MCF 10A (cell line): ENCODE results near the gene GATA6. TPM values are rescaled to one million over a fixed set of nuclear protein-coding genes. Genes with fewer than 3 reads are reported as not detected.

Experiments used
- BruUV-seq: library from RNA; stranded (reverse); fragments of 400-500 nt; replicated peaks from 2 replicates; lab custom pipeline; 2021; lab: Mats Ljungman, UMichigan
- CTCF ChIA-PET: fragments of 300-600 bp; sonication (Branson Sonifier 250); formaldehyde crosslinking; extraction: SDS; loops from one replicate; lab custom pipeline; 2021; ENCODE audit warnings: antibody characterized with exemption, inconsistent platforms; lab: Yijun Ruan, JAX
- POLR2A ChIA-PET: fragments of 300-600, 350-650 bp; sonication (Branson Sonifier 250); formaldehyde crosslinking; extraction: SDS; loops from one replicate; lab custom pipeline; 2020; ENCODE audit warnings: antibody characterized with exemption, inconsistent platforms; lab: Yijun Ruan, JAX
- DNase-seq: peaks from one replicate; pipeline ENCODE4 v3.0.0-alpha.2; 2018; ENCODE audit not compliant: unreplicated experiment
- H3K27ac Mint-ChIP-seq: one replicate; pipeline ENCODE4 v1.8.0; 2022; ENCODE audit warnings: mild to moderate bottlenecking, low read depth, mixed read lengths; ENCODE audit not compliant: unreplicated experiment
- H3K27me3 Mint-ChIP-seq: one replicate; pipeline ENCODE4 v1.8.0; 2022; ENCODE audit warnings: mixed read lengths; ENCODE audit not compliant: insufficient read depth, unreplicated experiment
- H3K36me3 Mint-ChIP-seq: one replicate; pipeline ENCODE4 v1.8.0; 2022; ENCODE audit warnings: mild to moderate bottlenecking, moderate library complexity, mixed read lengths; ENCODE audit not compliant: insufficient read depth, unreplicated experiment
- H3K4me1 Mint-ChIP-seq: one replicate; pipeline ENCODE4 v1.8.0; 2022; ENCODE audit warnings: mixed read lengths; ENCODE audit not compliant: insufficient read depth, unreplicated experiment
- H3K4me3 Mint-ChIP-seq: one replicate; pipeline ENCODE4 v1.8.0; 2022; ENCODE audit warnings: mild to moderate bottlenecking, moderate library complexity, mixed read lengths; ENCODE audit not compliant: unreplicated experiment
- H3K9me3 Mint-ChIP-seq: one replicate; pipeline ENCODE4 v1.8.0; 2022; ENCODE audit warnings: mixed read lengths; ENCODE audit not compliant: unreplicated experiment
- intact Hi-C: fragments of 100-400 bp; cut with micrococcal nuclease; formaldehyde crosslinking; loops from 2 replicates; pipeline ENCODE4 v1.14.1; 2022
- total RNA-seq: library from RNA; stranded (reverse); gene quantifications from 2 replicates; pipeline ENCODE4 v1.2.3, GENCODE V29; 2022
- TF ChIP-seq, protein P1 (sequence below): fragments of 200-600 bp; IDR thresholded peaks from one replicate; pipeline ENCODE4 v1.8.0; 2022; ENCODE audit warnings: antibody characterized with exemption, mild to moderate bottlenecking; ENCODE audit not compliant: unreplicated experiment

GATA6 gene
- total RNA-seq, 1 experiment from 2014 or later: 6.7 TPM

DNA sequence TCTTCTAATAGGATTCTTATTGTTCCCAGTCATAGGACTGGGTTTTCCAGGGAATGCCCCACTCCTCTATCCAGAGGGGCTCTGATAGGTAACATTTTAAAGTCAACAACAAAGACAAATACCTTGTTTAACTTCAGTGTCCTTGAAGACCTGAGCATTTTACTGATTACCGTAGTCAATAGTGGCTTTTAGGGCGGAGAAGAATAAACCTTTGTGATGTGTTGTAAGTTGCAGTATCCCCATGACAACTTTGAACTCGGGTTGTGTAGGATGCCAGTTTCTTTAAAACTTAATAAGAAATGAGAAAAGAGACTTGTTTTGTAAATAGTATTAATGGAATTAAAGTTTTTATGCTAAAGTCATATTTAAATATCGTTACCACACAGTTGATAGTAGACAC is 6.0 kb downstream of the GATA6 start:
- Mint-ChIP-seq H3K27me3 (no peaks in the 10 kb centered on the region), H3K4me3 (no peak overlapping the region), H3K27ac (no peak overlapping the region)

DNA sequence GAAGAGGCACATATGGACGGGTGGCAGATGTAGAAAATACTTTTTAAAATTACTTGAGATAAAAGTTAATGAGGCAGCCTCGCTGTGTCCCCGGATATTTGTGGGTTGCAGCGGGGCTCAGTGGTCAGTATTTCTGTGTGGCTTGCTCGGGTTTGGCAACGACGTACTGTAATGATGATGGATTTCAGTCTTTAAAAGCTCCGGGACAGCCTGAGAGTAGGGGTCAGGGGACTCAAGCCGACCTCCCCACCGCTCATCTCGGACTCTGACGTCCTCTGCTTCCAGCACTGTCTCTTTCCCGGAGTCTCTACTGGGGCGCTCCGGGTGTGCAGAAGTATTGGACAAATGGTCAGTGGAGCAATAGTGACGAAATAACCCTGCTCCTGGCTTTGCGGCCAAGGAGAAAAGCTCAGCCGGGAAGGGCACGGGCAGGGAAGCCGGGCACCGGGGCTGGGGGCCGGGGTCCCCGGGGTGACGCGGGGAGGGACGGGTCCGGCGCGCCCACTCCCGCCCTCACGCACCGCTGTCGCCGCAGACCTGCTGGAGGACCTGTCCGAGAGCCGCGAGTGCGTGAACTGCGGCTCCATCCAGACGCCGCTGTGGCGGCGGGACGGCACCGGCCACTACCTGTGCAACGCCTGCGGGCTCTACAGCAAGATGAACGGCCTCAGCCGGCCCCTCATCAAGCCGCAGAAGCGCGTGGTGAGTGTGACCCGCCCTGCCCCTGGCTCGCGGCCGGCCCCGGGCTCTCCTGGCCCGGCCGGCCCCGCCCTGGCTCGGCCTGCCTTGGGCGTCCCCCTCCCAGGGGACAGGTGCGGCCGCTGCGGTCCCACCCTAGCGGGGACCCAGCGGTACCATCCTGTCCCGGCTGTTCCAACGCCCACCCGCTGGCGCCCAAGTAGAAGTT is 7.3 kb downstream of the GATA6 start:
- CTCF ChIA-PET: interaction anchor here (0.6 kb wide), 1 partner anchor 1232 kb away, joined by 3 read pairs; no protein-coding TSS in a partner anchor
- H3K27me3 Mint-ChIP-seq: no peaks in the 10 kb centered on the region
- TF ChIP-seq, protein P1, sequence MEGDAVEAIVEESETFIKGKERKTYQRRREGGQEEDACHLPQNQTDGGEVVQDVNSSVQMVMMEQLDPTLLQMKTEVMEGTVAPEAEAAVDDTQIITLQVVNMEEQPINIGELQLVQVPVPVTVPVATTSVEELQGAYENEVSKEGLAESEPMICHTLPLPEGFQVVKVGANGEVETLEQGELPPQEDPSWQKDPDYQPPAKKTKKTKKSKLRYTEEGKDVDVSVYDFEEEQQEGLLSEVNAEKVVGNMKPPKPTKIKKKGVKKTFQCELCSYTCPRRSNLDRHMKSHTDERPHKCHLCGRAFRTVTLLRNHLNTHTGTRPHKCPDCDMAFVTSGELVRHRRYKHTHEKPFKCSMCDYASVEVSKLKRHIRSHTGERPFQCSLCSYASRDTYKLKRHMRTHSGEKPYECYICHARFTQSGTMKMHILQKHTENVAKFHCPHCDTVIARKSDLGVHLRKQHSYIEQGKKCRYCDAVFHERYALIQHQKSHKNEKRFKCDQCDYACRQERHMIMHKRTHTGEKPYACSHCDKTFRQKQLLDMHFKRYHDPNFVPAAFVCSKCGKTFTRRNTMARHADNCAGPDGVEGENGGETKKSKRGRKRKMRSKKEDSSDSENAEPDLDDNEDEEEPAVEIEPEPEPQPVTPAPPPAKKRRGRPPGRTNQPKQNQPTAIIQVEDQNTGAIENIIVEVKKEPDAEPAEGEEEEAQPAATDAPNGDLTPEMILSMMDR: no peak
- H3K4me3 Mint-ChIP-seq: no peak overlapping the region
- H3K36me3 Mint-ChIP-seq: peaks cover 19% of the 10 kb centered on the region
- H3K4me1 Mint-ChIP-seq: peaks cover 6% of the 10 kb centered on the region
- H3K9me3 Mint-ChIP-seq: no peaks in the 10 kb centered on the region
- no TSS peak for BruUV-seq
- no peak for DNase-seq
- H3K27ac Mint-ChIP-seq: no peak overlapping the region
- POLR2A ChIA-PET: no interaction called here
- intact Hi-C loops: no loop called here

More for the DNA sequence above, 6.0 kb downstream of the GATA6 start:
- intact Hi-C loops: no loop called here
- peaks cover 18% of the 10 kb centered on the region for H3K36me3 Mint-ChIP-seq
- BruUV-seq: no TSS peak
- TF ChIP-seq, protein P1: no peak
- POLR2A ChIA-PET: interaction anchor here (0.6 to 1.5 kb wide), 3 partner anchors 8 to 385 kb away, joined by 3 to 4 read pairs (median 3); no protein-coding TSS in a partner anchor
- no peak for DNase-seq
- peaks cover 6% of the 10 kb centered on the region for H3K4me1 Mint-ChIP-seq
- CTCF ChIA-PET: interaction anchor here (0.6 kb wide), 1 partner anchor 192 kb away, joined by 5 read pairs; no protein-coding TSS in a partner anchor
- H3K9me3 Mint-ChIP-seq: no peaks in the 10 kb centered on the region

DNA sequence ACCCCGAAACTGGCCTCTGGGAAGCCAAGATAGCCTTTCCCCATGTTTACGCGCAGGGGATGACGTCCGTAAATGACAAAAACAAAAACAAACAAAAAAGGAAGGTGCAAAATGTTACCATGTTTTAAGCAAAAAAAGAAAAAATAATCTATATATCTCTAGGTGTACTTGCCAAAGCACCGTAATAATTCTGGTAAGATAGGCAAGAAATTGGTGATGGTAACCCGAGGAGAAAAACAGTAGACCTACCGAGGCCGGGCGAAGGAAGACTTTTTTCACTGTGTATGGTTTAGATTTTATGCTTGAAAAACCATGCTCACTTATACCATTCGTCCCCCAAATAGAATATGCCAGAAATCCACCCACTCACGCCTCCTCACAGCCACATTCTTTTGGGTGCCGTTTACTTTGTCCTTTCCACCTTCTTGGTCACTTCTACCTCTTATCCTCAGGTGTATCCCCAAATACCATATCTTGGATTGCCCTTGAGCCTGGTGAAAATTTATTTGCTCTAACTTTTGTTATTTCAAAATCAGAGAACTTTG is 8.0 kb downstream of the GATA6 start:
- ChIA-PET POLR2A (no interaction called here), CTCF (interaction anchor here (0.7 kb wide), 1 partner anchor 509 kb away, joined by 3 read pairs; no protein-coding TSS in a partner anchor)
- Mint-ChIP-seq H3K27ac (no peak overlapping the region), H3K9me3 (no peaks in the 10 kb centered on the region), H3K36me3 (peaks cover 26% of the 10 kb centered on the region), H3K4me1 (peaks cover 5% of the 10 kb centered on the region), H3K4me3 (no peak overlapping the region), H3K27me3 (no peaks in the 10 kb centered on the region)
- BruUV-seq: no TSS peak
- DNase-seq: no peak
- intact Hi-C loops: no loop called here
- TF ChIP-seq, protein P1: no peak

DNA sequence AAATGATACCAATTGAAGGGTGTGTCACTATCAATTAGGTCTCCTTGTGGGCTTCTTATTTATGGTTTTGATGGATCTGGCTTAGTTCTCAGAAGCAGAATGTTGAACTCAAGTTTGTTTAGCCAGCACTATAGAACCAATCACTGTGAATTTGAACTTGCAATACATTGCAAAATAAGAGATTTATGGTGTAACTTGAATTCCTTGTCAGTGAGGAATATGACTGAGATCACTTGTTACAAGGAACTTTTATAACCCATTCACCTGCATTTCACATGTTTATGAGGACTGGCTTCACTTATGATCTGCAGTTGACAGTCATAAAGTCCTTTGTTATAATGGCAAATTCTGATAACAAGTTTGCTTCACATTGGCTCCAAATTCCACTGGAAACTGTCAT is 9.8 kb downstream of the GATA6 start:
- no peaks in the 10 kb centered on the region for H3K27me3 Mint-ChIP-seq
- intact Hi-C loops: no loop called here
- H3K4me1 Mint-ChIP-seq: no peaks in the 10 kb centered on the region
- POLR2A ChIA-PET: interaction anchor here (0.7 to 1.4 kb wide), 3 partner anchors 9 to 31 kb away, joined by 3 read pairs; no protein-coding TSS in a partner anchor
- CTCF ChIA-PET: interaction anchor here (1.4 kb wide), 1 partner anchor 104 kb away, joined by 6 read pairs; no protein-coding TSS in a partner anchor
- DNase-seq: no peak
- H3K4me3 Mint-ChIP-seq: no peak overlapping the region
- BruUV-seq: no TSS peak
- peaks cover 20% of the 10 kb centered on the region for H3K36me3 Mint-ChIP-seq
- TF ChIP-seq, protein P1: no peak
- no peak overlapping the region for H3K27ac Mint-ChIP-seq
- H3K9me3 Mint-ChIP-seq: no peaks in the 10 kb centered on the region
